ENCODE measurements around the gene C1orf53.

GRCh38 chr1:197857477-197857876 is 45.0 kb upstream of the C1orf53 start:
- no peak for TF ChIP-seq POLR2AphosphoS5 (IDR thresholded peaks at IDR 0.05; ENCODE audit: low read depth, low read length)
- TF ChIP-seq SIN3A (IDR thresholded peaks at IDR 0.05; ENCODE audit: borderline replicate concordance, insufficient read depth, low read length): no peak
